ENCODE measurements around the gene P2RX6. TPM values are rescaled to one million over a fixed set of nuclear protein-coding genes. Genes with fewer than 3 reads are reported as not detected.
"Not testable (repeated sequence)": the region's sequence is repeated elsewhere in the genome, so short reads cannot be mapped to it uniquely, and the experiment has no call there.

P2RX6 gene
- total and polyA plus RNA-seq, 7 donors: under 0.01 to 2.0 (median 1.1) TPM; not detected in 1

DNA sequence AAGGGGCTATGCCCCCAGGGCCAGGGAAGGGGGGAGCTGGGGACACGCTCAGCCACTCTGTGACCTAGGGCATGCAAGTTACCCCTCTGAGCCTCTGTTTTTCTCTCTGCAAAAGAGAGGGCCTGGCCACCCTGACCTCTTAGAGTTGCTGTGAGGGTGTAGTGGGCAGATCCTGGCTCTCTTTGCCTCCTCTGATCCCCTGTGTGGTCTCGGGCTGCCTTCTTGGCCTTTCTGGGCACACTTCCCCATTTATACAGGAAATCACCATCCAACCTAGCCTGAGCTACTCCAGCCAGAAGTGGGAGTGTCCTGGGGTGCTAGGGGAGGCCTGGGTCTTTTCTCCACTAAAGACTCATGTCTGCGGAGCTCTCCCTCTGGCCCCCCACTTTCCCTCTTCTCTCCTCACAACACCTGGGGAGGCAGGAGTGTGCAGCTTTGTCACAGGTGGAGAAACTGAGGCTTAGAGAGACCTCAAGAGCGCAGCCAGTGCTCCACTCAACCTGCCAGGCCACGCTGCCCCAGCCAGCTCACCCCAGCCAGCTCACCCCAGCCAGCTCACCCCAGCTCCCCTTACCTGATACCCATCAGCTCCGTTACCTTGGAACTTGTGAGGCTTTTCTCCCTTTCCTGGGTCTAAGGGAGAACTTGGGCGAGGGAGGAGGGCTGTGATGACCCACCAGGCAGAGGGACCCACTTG is 46.5 kb upstream of the P2RX6 start:
- peaks cover 2 to 16% (median 12%) of the 10 kb centered on the region in 3 donors for H3K27me3 ChIP-seq
- peaks cover 0 to 28% (median 11%) of the 10 kb centered on the region in 4 donors for H3K4me1 ChIP-seq
- no peak overlapping the region for H3K27ac ChIP-seq
- DNase-seq: no peak
- 83 to 87% methylated on average over 7 of the region's 7 CpGs for WGBS, 2 donors
- intact Hi-C loops (cut with DNase I): no loop called here
- H3K4me3 ChIP-seq: no peak overlapping the region
- no peaks in the 10 kb centered on the region for H3K9me3 ChIP-seq
- TF ChIP-seq, protein P1, sequence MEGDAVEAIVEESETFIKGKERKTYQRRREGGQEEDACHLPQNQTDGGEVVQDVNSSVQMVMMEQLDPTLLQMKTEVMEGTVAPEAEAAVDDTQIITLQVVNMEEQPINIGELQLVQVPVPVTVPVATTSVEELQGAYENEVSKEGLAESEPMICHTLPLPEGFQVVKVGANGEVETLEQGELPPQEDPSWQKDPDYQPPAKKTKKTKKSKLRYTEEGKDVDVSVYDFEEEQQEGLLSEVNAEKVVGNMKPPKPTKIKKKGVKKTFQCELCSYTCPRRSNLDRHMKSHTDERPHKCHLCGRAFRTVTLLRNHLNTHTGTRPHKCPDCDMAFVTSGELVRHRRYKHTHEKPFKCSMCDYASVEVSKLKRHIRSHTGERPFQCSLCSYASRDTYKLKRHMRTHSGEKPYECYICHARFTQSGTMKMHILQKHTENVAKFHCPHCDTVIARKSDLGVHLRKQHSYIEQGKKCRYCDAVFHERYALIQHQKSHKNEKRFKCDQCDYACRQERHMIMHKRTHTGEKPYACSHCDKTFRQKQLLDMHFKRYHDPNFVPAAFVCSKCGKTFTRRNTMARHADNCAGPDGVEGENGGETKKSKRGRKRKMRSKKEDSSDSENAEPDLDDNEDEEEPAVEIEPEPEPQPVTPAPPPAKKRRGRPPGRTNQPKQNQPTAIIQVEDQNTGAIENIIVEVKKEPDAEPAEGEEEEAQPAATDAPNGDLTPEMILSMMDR (IDR thresholded peaks at IDR 0.05): no peak
- H3K36me3 ChIP-seq: no peaks in the 10 kb centered on the region

GRCh38 chr22:20970939-20971657 is 43.9 kb upstream of the P2RX6 start:
- no peaks in the 10 kb centered on the region for H3K27me3 ChIP-seq
- H3K9me3 ChIP-seq: no peaks in the 10 kb centered on the region
- no peaks in the 10 kb centered on the region for H3K36me3 ChIP-seq
- no peak overlapping the region for H3K27ac ChIP-seq
- no peak for DNase-seq
- TF ChIP-seq POLR2A (IDR thresholded peaks at IDR 0.05) (no peak), POLR2AphosphoS5 (IDR thresholded peaks at IDR 0.05) (no peak), EP300 (IDR thresholded peaks at IDR 0.05) (no peak)
- TF ChIP-seq, protein P1 (IDR thresholded peaks at IDR 0.05): no peak
- WGBS, 2 donors: 82 to 88% methylated on average over 4 of the region's 4 CpGs
- H3K4me1 ChIP-seq: peaks cover 0 to 12% (median 0%) of the 10 kb centered on the region in 4 donors
- intact Hi-C loops (cut with DNase I): no loop called here
- no peak overlapping the region for H3K4me3 ChIP-seq

GRCh38 chr22:20972014-20972694 is 42.8 kb upstream of the P2RX6 start:
- H3K27me3 ChIP-seq; H3K36me3 ChIP-seq; intact Hi-C loops (cut with DNase I); H3K4me3 ChIP-seq; H3K27ac ChIP-seq; H3K9me3 ChIP-seq; DNase-seq: not testable (repeated sequence)
- WGBS, 2 donors: 73 to 89% methylated on average over 11 of the region's 11 CpGs
- H3K4me1 ChIP-seq: peaks cover 0 to 12% (median 0%) of the 10 kb centered on the region in 4 donors

GRCh38 chr22:20972933-20973577 is 41.9 kb upstream of the P2RX6 start:
- H3K36me3 ChIP-seq: no peaks in the 10 kb centered on the region
- TF ChIP-seq, protein P1 (IDR thresholded peaks at IDR 0.05): no peak
- no peak overlapping the region for H3K27ac ChIP-seq
- no peak overlapping the region for H3K4me3 ChIP-seq
- H3K9me3 ChIP-seq: no peaks in the 10 kb centered on the region
- no peak for DNase-seq
- peaks cover 0 to 8% (median 0%) of the 10 kb centered on the region in 4 donors for H3K4me1 ChIP-seq
- 76 to 80% methylated on average over 21 of the region's 21 CpGs for WGBS, 2 donors
- H3K27me3 ChIP-seq: no peaks in the 10 kb centered on the region
- intact Hi-C loops (cut with DNase I): no loop called here
